GM12891 (cell line): ENCODE results near the gene TEAD1.

Experiments used
- DNase-seq: peaks from one replicate; pipeline ENCODE4 v3.0.0; 2011; ENCODE audit warnings: low spot score; ENCODE audit not compliant: insufficient read length
- FAIRE-seq: peaks from 2 replicates; lab custom pipeline; 2011; peaks lifted over from hg19 to GRCh38; lab: Jason Lieb, UNC
- PAX5 ChIP-seq: IDR thresholded peaks from 2 replicates; pipeline ENCODE4 v1.6.1; 2011; ENCODE audit warnings: low read length, moderate library complexity, mild to moderate bottlenecking; ENCODE audit not compliant: insufficient read depth, severe bottlenecking
- POLR2A ChIP-seq: IDR thresholded peaks from 2 replicates; pipeline ENCODE4 v1.6.1; 2011; ENCODE audit warnings: low read depth, low read length, control low read depth
- POLR2AphosphoS5 ChIP-seq: IDR thresholded peaks from 2 replicates; pipeline ENCODE4 v1.6.1; 2011; ENCODE audit warnings: low read depth, low read length, control low read depth
- POU2F2 ChIP-seq: IDR thresholded peaks from 2 replicates; pipeline ENCODE4 v1.6.1; 2011; ENCODE audit warnings: low read depth, mild to moderate bottlenecking, control low read depth, low read length, moderate library complexity
- SPI1 ChIP-seq: IDR thresholded peaks from 2 replicates; pipeline ENCODE4 v1.6.1; 2011; ENCODE audit warnings: low read depth, low read length, control low read depth
- TAF1 ChIP-seq: IDR thresholded peaks from 2 replicates; pipeline ENCODE4 v1.6.1; 2011; ENCODE audit warnings: low read depth, low read length, control low read depth

The TEAD1 gene

DNA sequence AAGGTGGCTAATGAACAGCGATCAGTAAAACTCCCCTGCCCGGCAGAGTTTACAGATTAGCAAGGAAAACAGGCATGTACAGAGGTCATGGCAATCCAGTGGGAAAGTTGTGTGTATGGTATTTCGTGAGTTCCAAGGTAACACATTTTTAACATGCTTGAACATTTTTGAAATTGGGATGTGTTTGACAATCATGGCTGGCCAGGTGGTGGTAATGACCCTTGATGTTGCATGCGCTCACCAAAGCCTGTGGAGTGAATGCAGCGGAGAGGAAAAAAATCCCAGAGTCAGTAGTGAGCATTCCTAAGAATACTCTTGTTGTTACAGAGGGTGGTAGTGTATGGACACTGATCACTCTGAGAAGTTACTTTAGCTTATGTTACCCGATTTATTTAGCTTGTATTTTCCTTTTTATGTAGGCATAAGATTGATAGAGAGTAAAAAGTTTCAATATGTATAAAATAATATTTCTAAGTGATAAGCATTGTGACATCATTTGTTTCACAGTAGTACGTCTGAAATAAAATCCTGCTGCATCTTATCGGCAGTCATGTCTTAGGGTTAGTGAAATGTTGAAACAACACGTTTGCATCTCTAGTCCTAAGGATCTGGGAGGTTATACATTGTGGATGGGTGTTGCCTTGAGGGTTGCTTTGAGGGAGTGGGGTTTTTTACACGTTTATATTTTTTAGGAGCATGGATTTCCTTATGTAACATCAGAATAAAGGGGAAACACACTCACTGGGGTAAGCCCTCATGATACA lies 8.7 kb downstream of the TEAD1 start:
- FAIRE-seq (no peak), DNase-seq (no peak)
- no peak for TF ChIP-seq POU2F2
- no peak for TF ChIP-seq TAF1
- TF ChIP-seq POLR2A = no peak
- TF ChIP-seq POLR2AphosphoS5 = no peak

DNA sequence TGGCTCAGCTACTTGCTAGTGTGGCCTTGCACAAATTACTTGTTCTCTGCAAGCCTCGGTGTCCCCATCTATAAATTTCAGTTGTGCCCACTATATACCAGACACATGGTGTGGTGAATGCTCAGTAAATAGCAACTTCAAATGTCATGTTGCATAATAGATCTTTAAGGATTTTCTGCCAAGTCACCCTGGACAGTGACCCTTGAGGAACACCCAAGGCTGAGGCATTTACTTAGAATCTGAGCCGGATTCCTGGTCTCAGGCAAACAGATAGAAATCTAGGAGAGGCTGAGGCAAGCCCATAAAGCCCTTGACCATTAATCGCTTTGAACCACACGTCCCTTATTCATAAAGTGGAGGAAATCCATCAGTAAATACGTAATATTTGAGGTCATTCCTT lies 9.7 kb downstream of the TEAD1 start:
- FAIRE-seq (no peak), DNase-seq (no peak)
- TF ChIP-seq POLR2AphosphoS5 (no peak), SPI1 (no peak), PAX5 (no peak), POU2F2 (no peak), TAF1 (no peak), POLR2A (no peak)

DNA sequence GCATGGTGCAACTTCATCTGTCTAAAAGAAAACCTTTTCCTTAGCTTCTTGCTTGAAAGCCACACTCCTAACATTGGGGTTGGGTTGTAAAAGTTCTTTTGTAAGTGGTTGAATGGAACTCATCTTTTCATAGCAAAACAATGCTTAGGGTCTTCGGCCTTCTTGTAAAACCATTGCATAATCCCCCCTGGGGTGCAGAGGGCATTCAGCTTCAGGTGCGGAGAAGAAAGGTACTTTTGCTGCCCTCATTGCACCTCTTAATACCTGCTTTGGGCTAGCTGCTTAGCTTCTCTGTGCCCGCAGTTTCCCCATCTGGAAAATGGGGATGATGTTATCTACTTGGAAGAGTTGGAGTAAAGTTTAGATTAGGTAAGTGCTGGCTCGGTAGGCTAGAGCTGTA lies 10.1 kb downstream of the TEAD1 start:
- no peak for TF ChIP-seq TAF1
- FAIRE-seq (no peak), DNase-seq (no peak)

DNA sequence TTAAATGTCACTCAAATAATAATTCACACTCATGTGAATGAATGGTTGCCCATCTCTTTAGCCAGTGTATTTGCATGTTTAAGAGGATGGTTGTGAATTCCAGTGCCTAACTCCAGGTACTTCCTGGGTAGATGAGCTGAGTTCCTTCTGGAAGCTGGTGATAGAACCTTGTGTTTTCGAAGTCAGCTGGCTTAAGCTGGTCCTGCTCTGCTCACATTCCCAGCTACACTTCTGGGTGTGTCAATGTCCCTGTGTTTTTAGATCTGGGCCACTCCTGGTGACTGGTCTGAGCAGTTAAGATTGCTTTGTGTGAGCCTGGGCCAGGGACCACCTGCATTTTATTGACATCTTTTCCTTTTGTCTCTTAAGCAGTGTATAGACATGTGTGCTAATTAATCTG lies 10.6 kb downstream of the TEAD1 start:
- TF ChIP-seq POLR2A (no peak), PAX5 (no peak), SPI1 (no peak), TAF1 (no peak), POLR2AphosphoS5 (no peak), POU2F2 (no peak)
- FAIRE-seq (no peak), DNase-seq (no peak)

DNA sequence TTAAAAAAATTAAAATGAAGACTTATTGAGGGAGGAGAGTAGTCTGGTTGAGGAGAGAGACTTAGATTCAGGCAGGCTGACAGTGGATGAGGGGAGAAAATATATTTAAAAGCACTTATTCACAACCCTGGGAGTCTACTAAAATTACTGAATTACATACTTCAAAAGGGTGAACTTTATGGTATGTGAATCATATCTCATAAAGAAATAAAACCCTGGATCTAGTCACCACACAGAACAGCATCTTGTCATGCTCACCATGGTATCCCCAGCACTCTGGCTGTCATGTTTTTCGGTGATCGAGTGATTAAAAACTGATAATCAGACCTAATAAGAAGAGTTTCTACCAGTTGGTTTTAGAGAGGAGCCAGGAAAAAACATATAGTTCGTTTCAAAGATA lies 11.0 kb downstream of the TEAD1 start:
- no peak for TF ChIP-seq TAF1
- FAIRE-seq (no peak), DNase-seq (no peak)

DNA sequence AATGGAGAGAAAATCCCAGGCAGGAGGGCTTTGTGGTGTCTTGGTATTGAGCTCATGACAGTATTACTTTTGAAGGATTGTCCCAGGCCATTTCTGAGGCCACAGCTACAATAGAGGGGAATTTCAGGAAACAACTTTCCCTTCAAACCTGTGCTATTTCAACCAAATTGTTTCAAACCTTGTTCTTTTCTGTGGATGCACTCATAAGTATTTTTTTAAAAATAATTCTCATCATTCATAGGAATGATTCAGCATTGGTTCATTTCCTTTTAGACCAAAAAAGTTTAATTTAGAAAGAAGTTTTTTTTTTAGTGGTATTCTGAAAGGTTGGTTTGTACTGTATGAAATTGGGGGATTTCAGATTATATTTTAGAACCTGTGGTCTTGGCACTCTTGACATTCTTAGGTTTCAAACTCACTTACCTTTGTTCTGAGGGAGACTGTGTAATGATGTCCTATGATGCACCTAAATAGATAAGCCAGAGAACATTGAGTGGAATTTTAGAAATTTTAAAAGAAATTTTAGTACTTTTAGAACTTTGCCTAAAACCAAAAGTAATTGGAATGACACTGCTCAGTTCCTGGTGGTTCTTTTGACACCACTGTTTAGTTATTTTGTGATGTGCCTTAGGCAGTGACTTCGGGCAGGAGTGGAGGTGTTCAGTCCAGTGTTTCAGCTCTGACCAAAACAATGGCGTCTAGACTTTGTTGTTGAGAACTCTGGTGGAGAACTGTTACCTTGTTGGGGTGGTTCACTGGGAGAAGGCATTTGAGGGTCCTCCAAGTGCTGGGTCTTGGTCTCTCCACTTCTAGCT lies 12.2 kb downstream of the TEAD1 start:
- no peak for FAIRE-seq
- no peak for DNase-seq
- no peak for TF ChIP-seq SPI1
- TF ChIP-seq POLR2AphosphoS5 = no peak
- TF ChIP-seq POU2F2 = no peak

DNA sequence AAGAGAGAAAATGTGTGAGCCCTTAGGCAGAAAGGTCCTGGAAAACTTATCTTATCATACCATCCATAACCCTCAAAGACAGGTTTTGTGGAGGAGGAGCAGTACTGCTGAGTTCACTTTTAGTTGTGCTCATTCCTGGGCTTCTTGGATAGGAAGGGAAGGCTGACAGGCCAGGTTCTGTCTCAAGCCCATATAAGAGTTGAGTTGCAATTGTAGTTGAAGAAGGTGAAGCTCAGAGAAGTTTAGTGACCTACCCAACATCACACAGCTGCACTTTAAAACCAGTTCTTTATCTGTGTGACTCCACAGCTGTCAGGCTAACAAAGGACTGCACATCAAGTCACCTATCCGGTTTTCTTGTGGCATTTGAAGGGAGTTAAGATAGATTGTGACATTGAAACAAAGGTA lies 13.0 kb downstream of the TEAD1 start:
- no peak for DNase-seq
- FAIRE-seq = no peak
- TF ChIP-seq TAF1 = no peak
- no peak for TF ChIP-seq SPI1
- TF ChIP-seq POLR2A = no peak
- TF ChIP-seq POLR2AphosphoS5 = no peak
- TF ChIP-seq PAX5 = no peak
- TF ChIP-seq POU2F2 = no peak

DNA sequence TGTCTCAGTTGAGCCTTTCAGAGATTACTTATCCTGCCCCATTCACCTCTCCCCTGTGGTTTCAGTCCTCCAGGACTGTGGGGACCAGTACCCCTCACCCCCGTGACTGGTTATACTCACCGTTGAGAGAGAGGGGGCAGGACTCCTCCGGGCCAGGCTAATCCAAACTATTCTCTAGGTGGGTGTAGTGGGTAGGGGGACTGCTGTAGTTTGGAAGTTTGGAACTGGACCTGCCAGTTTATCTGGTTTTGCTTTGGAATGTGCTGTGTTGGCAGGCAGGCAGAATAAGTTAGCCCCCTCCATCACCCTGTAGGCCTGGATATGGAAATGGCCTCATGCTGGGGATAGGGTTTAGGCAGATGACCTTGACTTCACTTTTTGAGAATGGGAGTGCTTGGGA lies 13.5 kb downstream of the TEAD1 start:
- no peak for DNase-seq
- FAIRE-seq = no peak
- TF ChIP-seq POU2F2 (no peak), POLR2A (no peak), SPI1 (no peak), PAX5 (no peak), POLR2AphosphoS5 (no peak), TAF1 (no peak)

DNA sequence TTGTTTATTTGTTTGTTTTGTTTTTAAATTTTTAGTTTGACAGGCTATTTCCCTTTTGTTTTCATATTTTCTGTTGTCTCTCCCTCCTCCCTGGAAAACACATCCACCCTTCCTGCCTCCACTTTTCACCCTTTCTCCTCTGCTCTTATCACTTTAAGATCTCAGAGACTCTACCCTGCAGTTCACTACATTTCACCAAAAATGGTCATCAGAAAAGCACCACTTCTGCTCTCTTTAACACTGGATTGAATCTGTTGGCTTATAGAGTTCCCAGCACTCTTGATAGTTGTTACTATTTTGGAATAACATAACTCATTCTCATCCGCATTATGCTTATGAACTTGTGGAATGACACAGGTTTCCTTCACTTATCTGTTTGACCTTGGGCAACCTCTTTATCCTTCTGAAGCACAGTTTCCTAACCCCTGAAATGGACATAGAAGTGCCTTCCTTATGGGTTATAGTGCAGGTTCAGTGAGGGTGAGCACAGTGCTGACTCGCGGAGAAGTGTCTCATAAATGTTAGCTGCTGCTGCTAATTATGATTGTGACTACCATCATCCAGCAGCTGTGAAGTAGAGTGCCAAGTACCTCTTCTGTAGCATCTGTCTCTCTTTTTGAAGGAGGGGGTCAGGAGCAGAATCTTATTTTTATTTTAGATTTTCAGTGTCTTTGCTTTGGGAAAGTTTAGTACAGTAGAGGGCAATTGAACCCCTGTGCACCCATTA lies 15.0 kb downstream of the TEAD1 start:
- no peak for DNase-seq
- TF ChIP-seq POLR2A = no peak
- TF ChIP-seq TAF1 = no peak
- no peak for TF ChIP-seq POLR2AphosphoS5
- no peak for TF ChIP-seq POU2F2
- TF ChIP-seq SPI1 = no peak
- no peak for TF ChIP-seq PAX5
- FAIRE-seq = no peak

DNA sequence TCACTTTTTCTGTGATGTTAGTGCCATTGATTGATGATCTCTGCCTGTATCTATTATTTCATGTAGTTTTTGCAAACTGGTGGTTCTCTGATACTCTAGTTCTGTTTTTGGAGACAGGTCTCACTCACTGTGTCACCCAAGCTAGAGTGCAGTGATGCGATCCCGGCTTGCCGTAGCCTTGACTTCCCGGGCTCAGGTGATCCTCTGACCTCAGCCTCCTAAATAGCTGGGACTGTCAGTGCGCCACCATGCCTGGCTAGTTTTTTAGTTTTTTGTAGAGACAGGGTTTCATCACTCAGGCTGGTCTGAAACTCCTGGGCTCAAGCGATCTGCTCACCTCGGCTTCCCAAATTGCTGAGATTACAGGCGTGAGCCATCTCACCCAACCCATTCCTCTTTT lies 16.4 kb downstream of the TEAD1 start:
- DNase-seq (no peak), FAIRE-seq (no peak)
- TF ChIP-seq TAF1 (no peak), POU2F2 (no peak), SPI1 (no peak), POLR2AphosphoS5 (no peak), POLR2A (no peak), PAX5 (no peak)
